HG03378 (cell line): Measurements from ENCODE around the gene HOXA6.

Source experiments
- ATAC-seq: cut with Tn5 transposase; IDR thresholded peaks from one replicate; pipeline ENCODE4 v1.9.1; 2021; ENCODE audit warnings: mild to moderate bottlenecking, moderate library complexity; ENCODE audit not compliant: unreplicated experiment

The HOXA6 gene

DNA sequence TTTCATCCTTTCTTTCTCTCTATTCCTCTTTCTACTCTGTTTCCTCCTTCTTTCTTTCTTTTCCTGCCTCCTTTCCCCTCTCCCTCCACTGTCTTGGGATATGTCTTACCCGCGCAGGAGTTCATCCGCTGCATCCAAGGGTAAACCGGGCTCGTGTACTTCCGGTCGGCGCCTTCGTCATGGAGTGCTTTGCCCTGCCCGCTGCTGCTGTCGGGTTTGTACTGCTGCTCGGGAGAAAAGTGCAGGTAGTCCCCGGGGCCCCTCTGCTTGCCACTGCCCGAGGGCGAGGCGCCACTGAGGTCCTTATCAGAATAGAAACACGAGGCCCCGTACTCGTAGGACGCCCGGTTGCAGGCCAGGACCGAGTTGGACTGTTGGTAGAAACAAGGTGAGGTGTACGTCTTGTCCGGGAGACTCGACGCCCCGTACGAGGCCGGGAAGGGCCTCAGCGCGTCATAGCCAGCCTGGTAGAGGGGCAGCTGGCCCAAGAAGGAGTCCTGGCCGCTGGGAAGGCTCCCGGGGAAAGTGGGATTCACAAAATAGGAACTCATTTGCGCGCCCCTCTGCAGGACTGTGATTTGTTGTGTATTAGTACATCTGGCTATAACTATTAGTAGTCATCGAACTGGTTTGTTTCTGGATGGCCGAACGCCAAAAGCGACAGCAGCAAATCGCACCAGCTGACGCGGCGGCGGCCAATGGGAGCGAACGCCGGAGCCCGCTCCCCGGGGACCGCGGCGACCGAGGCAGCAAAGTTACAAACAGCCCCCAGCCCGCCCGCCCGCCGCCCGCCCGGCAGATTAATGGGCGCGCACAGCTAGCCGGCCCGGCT is at the start of gene HOXA6:
Gene HOXA6 (minus strand): TSS at position 576 of the 832 bp plus-strand sequence. CDS start 25 bp downstream, at position 551.
- ATAC-seq = no peak

DNA sequence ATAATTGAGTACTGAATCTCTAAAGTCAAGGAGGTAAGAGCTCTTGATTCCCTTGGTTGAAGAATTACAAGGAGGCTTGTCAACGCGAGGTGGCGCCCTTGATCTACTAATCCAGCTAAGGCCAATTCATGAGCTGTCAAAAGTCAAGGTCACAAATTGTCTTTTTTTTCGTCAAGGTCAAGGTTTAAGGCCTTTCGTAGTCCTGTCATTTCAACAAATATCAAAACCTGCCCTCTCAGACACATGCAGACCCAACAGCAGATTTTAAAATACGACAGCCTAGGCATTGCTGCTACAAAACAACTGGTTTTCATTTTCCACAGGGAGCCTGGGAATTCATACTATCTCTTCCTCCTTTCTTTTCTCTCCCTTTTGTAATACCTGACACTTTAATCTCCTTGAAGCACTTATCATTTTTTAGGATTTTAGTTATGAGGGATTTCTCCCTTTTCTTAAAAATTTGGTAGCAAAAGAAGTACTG is 48.8 kb upstream of the HOXA6 start:
- no peak for ATAC-seq

DNA sequence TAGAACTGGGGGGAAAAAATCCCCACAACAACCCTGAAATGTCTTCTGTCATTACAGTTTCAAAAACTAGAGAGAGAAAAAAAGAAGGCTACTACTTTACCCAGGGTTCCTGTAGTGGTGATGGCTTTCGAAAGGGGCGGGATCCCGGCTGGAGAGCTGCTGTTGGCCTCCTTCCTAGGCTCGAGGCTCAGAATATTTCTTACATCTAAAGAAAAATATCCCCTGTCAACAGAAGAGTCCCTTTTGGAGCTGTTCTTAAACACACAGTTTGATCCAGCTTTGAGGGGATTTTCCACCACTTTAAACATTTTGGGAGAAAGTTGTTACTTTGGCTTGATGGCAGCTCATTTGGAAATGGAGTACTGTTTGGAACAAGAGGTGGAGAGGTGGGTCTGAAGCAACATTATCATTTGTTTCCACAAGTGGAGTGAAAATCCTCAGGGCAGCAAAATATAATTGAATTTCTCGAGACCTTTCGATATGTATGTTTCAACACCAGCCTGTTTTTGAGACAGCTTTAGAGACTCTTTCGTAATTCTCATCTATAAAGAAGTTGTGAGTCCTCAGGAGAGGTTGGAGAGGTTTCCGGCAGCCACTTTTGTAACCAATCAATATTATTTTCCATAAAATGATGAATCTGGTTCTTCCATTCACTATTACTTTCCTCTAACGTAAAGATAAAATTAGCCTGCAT is 47.3 kb upstream of the HOXA6 start:
- no peak for ATAC-seq

DNA sequence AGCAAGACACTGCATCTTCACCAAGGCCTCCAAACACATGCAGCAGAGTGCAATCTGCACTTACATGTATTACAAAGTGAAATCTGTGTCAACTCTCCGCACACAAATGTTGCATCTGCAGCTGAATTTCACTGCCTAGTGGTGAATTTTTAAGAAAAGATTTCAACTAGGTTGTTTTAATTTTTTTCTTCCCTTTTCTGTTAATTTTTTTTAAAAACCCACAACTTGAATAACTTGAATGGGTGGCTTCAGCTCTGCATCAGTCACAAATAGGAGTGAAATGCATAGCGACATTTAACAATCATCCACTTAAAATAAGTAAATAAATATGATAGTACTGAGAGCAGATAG is 46.4 kb upstream of the HOXA6 start:
- no peak for ATAC-seq

DNA sequence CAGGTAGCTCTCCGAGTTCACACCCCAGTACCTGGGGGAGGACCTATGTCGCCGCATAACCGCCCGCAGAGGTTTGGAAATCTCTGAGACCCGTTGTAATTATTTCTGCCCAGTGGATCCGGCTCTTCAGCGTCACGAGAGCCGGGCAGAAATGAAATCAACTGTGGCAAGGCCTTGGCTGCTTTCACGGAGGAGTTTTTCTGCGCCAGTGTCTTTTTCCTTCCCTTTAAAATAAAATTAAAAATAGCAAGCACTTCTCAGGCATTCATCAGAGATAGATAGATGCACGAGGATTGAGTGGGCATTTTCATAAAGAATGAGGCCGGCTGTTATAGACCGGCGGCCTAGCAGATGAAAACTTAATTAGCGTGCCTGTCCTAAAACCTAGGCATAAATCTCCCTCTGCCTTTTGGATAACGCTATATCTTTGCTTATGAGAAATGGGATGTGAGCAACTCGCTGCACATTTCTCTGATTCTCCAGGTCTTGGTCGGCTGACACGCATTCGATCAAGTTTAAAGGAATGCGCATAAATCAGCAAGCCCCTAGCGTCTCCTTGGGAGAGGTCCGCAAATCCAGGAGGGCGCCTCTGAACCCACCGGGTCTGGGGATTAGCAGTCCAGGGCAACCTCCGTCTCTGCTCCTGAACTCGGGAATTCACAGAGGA is 45.9 kb upstream of the HOXA6 start:
- no peak for ATAC-seq

DNA sequence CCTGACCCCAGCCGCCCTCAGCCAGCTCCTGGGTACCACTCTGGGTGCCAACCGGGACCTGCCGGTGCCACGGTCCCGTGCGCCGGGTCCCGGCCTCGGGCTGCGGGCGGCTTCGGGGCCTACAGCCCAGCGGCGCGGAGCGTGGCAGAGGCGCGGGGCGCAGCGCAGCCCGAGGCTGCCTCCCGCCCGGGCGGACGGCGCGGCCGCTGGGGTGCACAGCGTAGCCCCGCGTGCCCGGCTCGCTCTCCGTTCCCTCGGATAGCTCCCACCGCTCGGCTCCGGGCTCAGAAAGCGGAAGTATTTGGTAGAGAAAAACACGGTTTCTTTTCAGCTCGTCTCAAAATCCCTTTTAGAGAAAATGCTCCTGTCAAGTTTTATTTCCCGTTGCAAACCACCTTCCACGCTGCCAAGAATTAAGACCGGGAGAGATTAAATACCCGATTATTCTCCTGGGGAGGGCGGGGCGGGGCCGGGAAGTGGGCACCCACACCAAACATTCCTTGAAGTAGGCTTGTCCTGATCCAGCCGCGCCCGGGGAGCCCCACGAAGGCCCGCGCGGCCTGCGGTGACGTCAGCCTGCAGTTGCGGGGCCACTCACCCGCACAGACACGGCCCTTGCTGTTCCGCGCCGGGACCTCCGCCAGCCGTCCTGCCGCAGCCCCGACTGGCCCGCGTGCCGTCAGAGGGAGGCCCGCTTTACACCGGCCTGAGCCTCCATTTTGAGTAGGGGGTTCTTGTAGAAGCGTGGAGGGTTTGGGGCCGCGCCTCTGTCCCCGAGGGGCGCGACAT is 45.2 kb upstream of the HOXA6 start:
- ATAC-seq = no peak

DNA sequence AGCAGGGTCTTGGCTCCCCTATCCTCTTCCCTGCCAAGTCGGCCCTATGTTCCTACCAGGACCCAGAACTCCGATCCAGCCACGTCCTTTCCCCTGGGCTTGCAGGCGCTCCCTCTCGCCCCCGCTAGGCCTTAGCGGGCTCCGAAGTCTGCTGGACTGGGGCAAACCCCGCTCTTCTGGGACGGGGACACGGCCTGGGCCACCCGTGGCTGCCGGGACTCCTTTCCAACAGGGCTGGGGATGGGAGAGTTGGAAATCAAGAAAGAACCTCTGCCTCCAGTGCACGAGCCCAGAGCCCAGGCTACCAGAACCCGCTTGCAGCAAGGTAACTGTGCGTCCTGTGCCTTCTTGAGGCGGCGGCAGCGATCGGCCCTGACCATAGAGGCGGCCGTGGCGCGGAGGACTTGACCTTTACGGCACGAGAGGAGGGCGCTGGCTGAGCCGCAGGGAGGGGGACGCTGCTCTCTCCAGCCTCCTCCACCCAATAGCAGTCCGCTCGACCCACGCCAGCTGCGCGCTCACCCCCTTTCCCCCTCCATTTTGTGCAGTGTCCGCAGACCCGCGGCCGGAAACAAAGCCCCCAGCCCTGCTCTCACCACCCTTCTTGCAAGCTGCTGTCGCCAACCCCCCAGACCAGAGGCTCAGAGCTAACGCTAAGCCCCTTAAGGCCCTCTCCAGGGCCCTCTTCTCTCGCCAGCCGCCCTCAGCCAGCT is 44.4 kb upstream of the HOXA6 start:
- no peak for ATAC-seq

DNA sequence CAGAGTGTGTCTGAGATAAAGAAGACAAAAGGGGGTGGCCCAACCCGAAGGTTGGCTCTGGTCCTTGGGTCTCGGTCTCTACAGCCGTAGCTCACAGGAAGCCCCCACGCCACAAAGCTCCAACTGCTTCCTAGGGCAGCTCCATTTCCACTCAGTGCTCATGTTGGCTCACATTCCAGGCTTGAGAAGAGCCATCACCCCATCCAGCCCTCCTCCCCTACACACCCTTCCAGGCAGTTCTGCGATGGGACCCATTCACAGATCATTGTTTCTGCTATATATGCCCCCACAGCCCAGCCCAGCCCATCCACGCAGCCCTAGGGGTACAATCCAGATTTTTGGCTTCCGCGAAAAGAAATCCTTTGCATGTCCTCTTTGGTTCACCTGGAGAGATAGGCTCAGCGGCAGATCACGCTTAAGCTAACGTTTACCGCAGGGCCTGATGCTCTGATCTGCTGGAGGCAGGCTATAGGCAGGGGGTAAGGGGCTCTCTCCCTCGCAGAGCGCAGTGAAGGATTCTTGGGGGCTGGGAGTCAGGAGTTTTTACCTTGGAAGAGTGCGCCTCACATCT is 43.7 kb upstream of the HOXA6 start:
- no peak for ATAC-seq

DNA sequence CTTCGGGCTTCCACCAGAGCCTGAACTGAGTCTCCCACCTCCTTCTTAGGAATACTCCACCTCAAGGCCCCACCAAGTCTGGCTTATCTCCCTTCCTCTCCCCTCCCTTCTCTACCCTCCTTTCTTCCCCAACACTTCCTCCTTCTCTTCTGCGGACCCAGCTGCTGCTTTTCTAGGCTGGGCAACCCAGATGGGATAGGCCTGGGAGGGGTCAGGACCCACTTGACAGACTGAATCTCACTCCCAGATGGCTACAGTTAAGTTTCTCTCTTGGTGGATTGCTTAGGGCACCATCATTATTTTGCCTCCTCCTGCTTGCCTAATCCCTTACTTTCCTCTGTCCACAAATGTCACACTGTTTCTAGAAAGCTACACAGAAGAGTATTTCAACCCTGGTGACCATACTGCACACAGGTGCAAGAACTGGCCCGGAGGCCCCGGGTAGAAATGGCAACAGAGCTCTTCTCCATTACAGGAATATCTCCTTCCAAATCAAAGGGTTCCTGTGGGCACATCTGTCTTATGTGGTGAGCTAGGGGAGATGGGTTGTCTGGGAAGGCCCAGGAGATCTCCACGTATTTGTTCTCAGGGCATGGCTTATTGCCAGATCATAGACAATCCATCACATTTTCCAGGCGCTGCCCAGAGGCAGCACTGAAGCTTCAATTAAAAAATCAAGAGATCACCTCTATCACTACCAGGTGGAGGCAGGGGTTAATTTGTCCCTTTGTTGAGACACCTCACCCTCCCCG is 42.6 kb upstream of the HOXA6 start:
- ATAC-seq = no peak

DNA sequence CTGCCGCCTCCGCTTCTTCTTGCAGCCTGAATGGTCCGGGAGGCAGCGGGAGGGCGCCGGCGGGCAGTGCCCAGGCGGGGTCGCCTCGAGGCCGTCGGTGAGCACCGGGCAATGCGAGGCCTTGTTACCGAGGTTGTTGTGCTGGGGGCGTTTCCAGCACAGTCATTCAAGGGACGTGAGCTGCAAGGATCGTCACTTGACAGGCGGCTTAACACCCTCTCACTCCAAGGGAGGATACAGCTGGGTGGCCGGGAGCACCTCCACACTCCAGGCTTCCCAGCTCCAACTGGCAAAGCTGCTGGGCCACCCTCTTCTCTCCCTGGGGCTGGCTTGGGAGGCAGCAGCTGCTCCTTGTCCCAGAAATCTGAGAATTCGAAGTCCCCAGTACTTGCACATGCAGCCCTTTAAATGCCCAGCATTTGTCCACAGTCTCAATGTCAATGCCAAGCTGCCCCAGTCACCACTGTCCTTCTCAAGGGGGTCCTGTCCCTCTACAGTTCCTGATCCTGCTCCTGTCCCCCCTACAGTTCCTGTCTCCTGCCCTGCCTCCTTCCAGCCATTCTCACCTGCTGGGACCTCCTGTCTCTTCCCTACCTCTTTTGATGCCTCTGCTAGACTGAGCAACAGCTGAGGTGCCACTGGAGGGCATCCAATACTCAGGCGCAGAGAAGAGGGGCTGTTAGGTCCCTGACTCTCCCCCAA is 41.9 kb upstream of the HOXA6 start:
- no peak for ATAC-seq

DNA sequence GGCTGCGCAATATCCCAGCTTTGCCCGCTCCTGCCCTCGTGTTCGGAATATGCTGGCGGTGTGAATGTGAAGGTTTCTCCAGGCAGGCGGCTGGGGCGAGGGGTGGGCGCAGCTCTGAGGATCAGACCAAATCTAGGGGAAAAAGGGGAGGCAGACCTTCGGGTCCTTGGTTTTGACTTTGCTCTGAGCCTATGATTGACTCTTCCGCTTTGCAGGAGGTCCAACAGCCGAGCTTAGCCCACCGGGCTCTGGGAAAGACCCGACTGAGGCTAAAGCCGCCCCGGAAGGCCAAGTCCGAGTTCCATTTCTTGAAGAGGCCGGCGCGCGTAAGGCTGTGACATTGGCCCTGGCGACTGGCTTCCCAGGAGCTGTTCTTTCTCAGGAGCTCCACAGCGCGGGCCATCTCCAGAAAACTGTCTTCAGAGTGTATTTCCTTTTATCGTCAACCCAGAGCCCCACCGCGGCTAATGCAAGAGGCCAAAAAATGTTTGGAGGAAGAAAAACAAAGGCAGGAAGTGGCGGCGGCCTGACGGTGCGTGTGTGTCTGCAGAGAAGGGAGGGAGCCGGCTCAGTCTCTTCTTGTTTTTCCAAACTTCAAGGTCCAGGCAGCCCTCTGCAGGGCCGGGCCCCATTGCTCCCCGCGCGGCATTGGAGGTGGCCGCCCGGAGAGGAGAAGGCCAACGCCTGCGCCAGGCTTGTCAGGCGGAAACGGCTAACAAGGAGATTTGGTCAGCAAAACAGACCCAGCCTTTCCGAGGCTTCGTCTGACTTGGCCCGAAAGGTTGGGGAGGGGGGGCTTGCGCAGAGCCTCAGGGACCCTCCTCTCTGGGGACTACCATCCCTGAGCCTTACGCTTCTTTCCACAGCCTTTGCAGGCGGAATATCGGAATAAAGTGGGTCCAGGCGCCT is 41.1 kb upstream of the HOXA6 start:
- ATAC-seq = no peak

DNA sequence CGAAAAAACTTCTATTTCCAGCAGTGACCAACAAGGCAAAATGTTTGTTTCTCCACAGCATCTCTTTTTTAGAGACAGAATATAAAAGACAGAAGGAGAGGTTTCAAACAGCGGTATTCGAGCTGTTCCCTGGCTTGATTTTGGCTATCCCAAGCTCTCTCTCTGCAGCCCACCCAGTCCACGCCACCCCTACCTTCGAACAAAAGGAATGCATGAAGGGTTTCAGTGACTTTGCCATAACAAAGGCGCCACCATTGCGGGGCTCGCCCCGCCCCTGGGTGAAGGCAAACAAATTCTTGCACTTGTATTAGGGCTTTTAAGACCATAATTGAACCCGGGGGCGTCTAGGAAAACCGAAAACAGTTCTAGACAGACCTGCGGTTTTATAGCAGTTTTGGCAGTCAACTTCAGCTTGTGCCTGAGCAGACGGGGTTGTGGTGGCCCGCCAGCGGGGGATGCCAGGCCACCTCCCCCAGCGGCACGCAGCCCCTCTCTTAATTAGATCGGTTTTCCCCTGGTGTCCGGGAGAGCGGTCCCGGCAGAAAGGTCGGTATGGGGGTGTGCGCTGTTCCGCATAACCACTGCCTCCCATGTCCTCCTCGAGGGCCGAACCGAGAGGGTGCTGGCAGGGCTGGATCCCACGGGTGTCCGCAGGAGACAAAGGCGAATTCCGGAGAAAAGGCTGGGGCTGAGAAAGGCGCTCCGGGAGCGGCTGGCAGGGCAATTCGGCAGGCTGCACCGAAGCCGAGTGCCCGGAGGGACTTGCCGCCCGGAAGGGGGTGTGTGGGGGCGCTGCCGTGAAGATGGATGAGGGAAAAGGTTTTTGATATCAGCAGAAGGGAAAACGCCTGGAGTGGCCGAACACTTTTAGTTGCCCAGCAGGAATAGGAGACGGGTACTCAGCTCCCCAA is 40.2 kb upstream of the HOXA6 start:
- no peak for ATAC-seq

DNA sequence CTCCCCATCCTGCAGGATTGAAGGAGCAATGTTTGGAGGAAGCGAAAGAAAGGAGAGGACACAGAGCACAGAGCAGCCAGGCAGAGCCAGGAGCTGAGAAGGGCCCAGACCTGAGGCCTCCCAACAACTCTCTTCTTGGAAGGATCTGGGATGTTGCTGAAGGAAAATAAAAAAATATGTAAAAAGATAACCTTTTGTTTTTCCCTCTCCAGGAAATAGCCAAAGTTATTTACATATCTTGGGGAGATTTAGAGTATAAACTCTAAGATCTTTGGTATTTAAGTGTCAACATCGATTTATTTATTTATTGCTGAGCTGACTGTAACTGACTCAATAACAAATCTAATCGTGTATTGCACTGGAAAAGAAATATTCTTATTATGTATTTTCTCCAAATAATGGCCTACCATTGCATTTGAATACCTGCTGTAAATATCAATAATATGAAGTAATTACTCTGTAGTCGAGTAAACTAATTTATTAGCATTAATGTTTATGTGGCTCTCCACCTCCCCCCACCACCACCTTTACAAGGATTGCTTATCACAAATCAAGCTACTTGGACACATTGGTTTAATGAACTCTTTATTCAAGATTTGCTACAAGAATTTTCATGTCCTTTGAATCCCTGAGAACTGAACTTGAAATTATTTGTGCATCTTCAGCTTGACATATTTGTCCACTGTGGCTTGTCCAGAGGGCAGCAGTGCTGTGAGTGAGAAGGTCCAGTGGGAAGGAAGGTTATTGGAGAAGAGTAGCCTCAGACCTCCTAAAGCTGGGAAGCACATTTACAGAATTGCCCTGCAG is 39.3 kb upstream of the HOXA6 start:
- no peak for ATAC-seq

DNA sequence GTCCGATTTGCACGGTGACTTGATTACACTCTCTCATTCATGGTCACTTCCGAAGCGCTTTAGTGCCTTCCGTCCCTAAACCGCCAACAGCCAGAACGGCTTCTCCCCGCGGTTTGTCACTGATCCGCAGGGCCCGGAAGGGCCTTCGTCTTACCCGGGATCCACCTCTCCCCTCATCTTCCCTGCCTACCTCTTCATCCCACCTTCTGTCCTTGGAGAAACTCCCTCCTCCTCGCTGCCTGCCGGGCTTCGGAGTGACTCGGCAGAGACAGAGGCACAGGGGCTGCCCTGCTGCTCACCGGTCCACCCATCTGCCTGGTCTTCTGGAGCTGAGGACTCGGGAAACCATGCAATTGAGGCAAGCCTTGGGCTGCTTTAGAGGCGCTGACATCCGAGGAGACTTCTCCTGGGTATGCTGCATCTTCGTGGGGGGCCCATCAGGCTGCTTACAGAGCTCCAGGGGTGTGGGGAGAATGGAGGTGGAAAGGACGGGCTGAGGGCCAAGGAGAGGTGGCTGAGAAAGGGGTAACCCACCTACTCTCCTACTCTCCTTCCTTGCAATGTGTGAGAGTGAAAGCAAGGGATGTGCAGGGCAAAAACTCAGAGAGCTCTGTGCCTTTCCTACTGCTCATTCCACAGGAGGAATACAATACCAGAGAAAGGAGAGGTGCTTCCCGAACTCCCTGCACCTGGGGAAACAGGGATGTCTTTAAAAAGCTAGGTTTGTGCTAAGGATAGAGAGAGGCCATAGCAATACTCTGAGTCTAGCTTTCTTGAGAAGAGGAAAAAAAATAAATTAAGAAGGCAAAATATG is 38.5 kb upstream of the HOXA6 start:
- ATAC-seq = no peak
